OCI-LY1 (cell line): ENCODE results near the gene ACAN.

ENCODE experiments used
- H2AFZ ChIP-seq: fragments of 200-600 bp; sonication (generic), shearing (Covaris generic); 2 replicates; pipeline ENCODE4 v1.6.0; 2014; ENCODE audit warnings: antibody characterized with exemption, mild to moderate bottlenecking, low read length
- H3F3A ChIP-seq: fragments of 200-600 bp; sonication (generic), shearing (Covaris generic); 2 replicates; pipeline ENCODE4 v1.6.0; 2014; ENCODE audit warnings: mild to moderate bottlenecking, antibody characterized with exemption, low read length, moderate library complexity; ENCODE audit not compliant: insufficient read depth
- H3K27ac ChIP-seq: fragments of 200-600 bp; sonication (generic); 2 replicates; pipeline ENCODE4 v1.5.1; 2014; ENCODE audit warnings: low read length, mixed run types, mild to moderate bottlenecking, low read depth; ENCODE audit not compliant: poor library complexity, severe bottlenecking
- H3K27me3 ChIP-seq: fragments of 200-600 bp; sonication (generic); 2 replicates; pipeline ENCODE4 v1.6.0; 2014; ENCODE audit warnings: antibody characterized with exemption, mild to moderate bottlenecking, low read length, moderate library complexity; ENCODE audit not compliant: insufficient read depth
- H3K36me3 ChIP-seq: fragments of 200-600 bp; sonication (generic); 2 replicates; pipeline ENCODE4 v1.6.1; 2014; ENCODE audit warnings: mild to moderate bottlenecking, antibody characterized with exemption, low read length, moderate library complexity, mixed read lengths; ENCODE audit not compliant: insufficient read depth
- H3K4me1 ChIP-seq: fragments of 200-600 bp; sonication (generic); 2 replicates; pipeline ENCODE4 v1.5.1; 2014; ENCODE audit warnings: mild to moderate bottlenecking, low read length, moderate library complexity; ENCODE audit not compliant: insufficient read depth, severe bottlenecking
- H3K4me2 ChIP-seq: fragments of 200-600 bp; sonication (generic), shearing (Covaris generic); 2 replicates; pipeline ENCODE4 v1.6.1; 2014; ENCODE audit warnings: low read length
- H3K4me3 ChIP-seq: fragments of 200-600 bp; sonication (generic); 2 replicates; pipeline ENCODE4 v1.5.1; 2014; ENCODE audit warnings: low read length, low read depth, mild to moderate bottlenecking, mixed read lengths; ENCODE audit not compliant: poor library complexity, severe bottlenecking
- H3K79me2 ChIP-seq: fragments of 200-600 bp; shearing (Covaris generic); 2 replicates; pipeline ENCODE4 v1.6.1; 2016; ENCODE audit warnings: mixed run types, low read length, mixed read lengths; ENCODE audit not compliant: insufficient read depth
- H3K9ac ChIP-seq: fragments of 200-600 bp; sonication (generic), shearing (Covaris generic); 2 replicates; pipeline ENCODE4 v1.6.1; 2014; ENCODE audit warnings: mild to moderate bottlenecking, low read length, mixed read lengths
- H3K9me2 ChIP-seq: fragments of 200-600 bp; sonication (generic), shearing (Covaris generic); 2 replicates; pipeline ENCODE4 v1.6.1; 2014; ENCODE audit warnings: low read depth, mild to moderate bottlenecking, low read length, mixed read lengths
- H3K9me3 ChIP-seq: fragments of 200-600 bp; shearing (Covaris generic); 2 replicates; pipeline ENCODE4 v1.6.1; 2014; ENCODE audit warnings: low read length, mixed read lengths
- H4K20me1 ChIP-seq: fragments of 200-600 bp; sonication (generic), shearing (Covaris generic); 2 replicates; pipeline ENCODE4 v1.6.0; 2016; ENCODE audit warnings: mild to moderate bottlenecking, low read length; ENCODE audit not compliant: insufficient read depth
- EZH2 ChIP-seq: fragments of 200-600 bp; sonication (generic), shearing (Covaris generic); IDR thresholded peaks from 2 replicates; pipeline ENCODE4 v1.8.0; 2017; ENCODE audit warnings: borderline replicate concordance, mixed run types, mild to moderate bottlenecking, antibody characterized with exemption, low read length, moderate library complexity, mixed read lengths
- TF ChIP-seq, protein P1 (sequence below): fragments of 200-600 bp; sonication (generic), shearing (Covaris generic); IDR thresholded peaks from 2 replicates; pipeline ENCODE4 v1.5.1; 2017; ENCODE audit warnings: mild to moderate bottlenecking, antibody characterized with exemption, low read length, moderate library complexity, mixed read lengths

The ACAN gene

DNA sequence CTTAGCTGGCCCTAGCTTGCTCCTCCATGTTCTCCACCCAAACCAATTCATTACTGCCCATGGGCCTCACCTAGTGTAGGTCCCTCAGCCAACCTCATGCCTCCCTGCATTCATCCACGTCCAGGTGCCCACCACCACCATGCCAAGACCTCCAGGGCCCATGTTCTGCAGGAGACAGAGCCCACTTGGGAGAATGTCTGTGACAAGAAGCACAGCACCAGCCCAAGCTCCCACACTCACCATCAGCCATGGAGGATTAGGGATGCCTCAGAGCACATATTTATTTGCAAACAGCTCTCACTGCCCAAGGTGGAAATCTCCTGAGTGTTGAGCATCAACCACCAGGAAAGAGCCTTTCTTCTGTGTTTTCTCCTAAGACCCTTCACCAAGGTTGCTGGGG lies 43.4 kb upstream of the ACAN start:
- TF ChIP-seq EZH2, result no peak
- TF ChIP-seq, protein P1, sequence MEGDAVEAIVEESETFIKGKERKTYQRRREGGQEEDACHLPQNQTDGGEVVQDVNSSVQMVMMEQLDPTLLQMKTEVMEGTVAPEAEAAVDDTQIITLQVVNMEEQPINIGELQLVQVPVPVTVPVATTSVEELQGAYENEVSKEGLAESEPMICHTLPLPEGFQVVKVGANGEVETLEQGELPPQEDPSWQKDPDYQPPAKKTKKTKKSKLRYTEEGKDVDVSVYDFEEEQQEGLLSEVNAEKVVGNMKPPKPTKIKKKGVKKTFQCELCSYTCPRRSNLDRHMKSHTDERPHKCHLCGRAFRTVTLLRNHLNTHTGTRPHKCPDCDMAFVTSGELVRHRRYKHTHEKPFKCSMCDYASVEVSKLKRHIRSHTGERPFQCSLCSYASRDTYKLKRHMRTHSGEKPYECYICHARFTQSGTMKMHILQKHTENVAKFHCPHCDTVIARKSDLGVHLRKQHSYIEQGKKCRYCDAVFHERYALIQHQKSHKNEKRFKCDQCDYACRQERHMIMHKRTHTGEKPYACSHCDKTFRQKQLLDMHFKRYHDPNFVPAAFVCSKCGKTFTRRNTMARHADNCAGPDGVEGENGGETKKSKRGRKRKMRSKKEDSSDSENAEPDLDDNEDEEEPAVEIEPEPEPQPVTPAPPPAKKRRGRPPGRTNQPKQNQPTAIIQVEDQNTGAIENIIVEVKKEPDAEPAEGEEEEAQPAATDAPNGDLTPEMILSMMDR, result no peak
- H3K27me3 ChIP-seq, result no peaks in the 10 kb centered on the region
- no peak overlapping the region for H3K4me3 ChIP-seq
- no peak overlapping the region for H2AFZ ChIP-seq
- H3K4me1 ChIP-seq, result no peaks in the 10 kb centered on the region
- no peaks in the 10 kb centered on the region for H3K36me3 ChIP-seq
- no peaks in the 10 kb centered on the region for H3K9me3 ChIP-seq
- H3K4me2 ChIP-seq, result no peak overlapping the region
- no peak overlapping the region for H3K27ac ChIP-seq
- no peaks in the 10 kb centered on the region for H3K9me2 ChIP-seq
- no peak overlapping the region for H3K9ac ChIP-seq
- H3K79me2 ChIP-seq, result no peaks in the 10 kb centered on the region
- no peaks in the 10 kb centered on the region for H4K20me1 ChIP-seq
- H3F3A ChIP-seq, result no peaks in the 10 kb centered on the region

DNA sequence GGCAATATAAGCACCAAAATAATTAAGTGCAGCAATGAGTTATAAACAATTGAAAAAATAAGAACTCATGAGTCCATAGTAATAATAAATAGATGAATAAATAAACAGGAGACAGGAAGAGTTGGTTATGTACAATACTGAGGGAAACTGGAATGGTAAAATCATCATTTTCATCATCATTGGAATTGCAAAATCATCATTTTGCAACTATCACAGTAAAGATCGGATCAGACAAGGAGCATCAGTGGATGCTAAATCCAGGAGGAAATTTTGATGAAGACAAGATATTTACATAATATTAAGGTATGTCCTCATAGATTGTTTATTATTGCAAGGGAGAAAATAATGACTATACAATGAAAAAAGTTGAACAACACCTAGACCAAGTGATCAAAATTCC lies 38.8 kb upstream of the ACAN start:
- H2AFZ ChIP-seq, result no peak overlapping the region
- no peak overlapping the region for H3K4me2 ChIP-seq
- no peaks in the 10 kb centered on the region for H3F3A ChIP-seq
- no peak overlapping the region for H3K9ac ChIP-seq
- H3K9me2 ChIP-seq, result no peaks in the 10 kb centered on the region
- no peaks in the 10 kb centered on the region for H3K4me1 ChIP-seq
- no peak overlapping the region for H3K4me3 ChIP-seq
- H3K27ac ChIP-seq, result no peak overlapping the region
- no peaks in the 10 kb centered on the region for H3K9me3 ChIP-seq
- H3K27me3 ChIP-seq, result no peaks in the 10 kb centered on the region
- H3K36me3 ChIP-seq, result no peaks in the 10 kb centered on the region
- H4K20me1 ChIP-seq, result no peaks in the 10 kb centered on the region
- TF ChIP-seq, protein P1, result no peak
- TF ChIP-seq EZH2, result no peak
- H3K79me2 ChIP-seq, result no peaks in the 10 kb centered on the region

DNA sequence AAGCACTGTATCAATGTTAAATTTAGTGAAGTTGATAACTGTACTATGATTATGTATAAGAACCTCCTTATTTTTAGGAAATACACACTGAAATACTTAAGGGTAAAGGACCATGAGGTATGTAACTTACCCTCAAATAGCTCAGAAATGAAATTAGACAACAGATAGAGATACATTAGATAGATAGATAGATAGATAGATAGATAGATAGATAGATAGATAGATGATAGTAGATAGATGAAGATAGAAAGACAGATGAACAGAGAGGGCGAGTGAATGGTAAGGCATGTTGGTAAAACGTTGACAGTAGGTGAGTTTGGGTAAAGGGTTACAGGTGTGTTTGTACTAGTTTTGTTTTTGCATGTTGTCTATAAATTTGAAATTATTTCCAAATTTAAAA lies 38.0 kb upstream of the ACAN start:
- Histone ChIP-seq H3K27me3 (no peaks in the 10 kb centered on the region), H3K79me2 (no peaks in the 10 kb centered on the region), H3K9me2 (no peaks in the 10 kb centered on the region), H3K4me1 (no peaks in the 10 kb centered on the region), H3K4me2 (no peak overlapping the region), H3K9ac (no peak overlapping the region), H3F3A (no peaks in the 10 kb centered on the region), H3K4me3 (no peak overlapping the region), H3K36me3 (no peaks in the 10 kb centered on the region), H2AFZ (no peak overlapping the region), H3K9me3 (no peaks in the 10 kb centered on the region), H3K27ac (no peak overlapping the region), H4K20me1 (no peaks in the 10 kb centered on the region)
- TF ChIP-seq, protein P1, result no peak
- no peak for TF ChIP-seq EZH2
